ENCODE measurements around the gene PAFAH1B2.

Gene PAFAH1B2

DNA sequence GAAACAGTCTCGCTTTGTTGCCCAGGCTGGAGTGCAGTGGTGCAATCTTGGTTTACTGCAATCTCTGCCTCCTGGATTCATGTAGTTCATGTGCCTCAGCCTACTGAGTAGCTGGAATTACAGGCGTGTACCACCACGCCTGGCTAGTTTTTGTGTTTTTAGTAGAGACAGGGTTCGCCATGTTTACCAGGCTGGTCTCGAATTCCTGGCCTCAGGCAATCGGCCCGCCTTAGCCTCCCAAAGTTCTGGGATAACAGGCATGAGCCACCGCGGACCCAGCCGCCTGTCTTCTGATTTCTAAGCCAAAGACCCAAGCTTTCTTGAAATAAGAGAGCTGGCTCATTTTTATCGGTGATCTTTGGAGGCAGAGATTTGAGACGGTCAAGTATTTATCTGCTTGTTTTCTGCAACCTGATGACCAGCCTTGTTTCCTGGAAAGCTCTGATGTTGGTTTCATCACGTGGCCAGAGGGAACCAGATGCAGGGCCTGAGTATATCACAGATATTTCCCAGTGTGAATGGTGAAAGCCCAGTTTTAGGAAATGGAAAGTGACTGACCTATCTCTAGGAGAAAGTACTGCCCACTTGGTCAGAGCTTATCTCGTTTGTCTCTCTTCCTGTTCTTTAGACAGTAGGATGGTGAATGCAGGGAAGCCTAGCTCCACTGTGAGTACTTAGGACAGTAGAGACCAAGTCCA is 28.8 kb downstream of the PAFAH1B2 start:
- Histone ChIP-seq H3K36me3 (replicated peaks) (peaks cover 27% of the 10 kb centered on the region), H3K27me3 (ENCODE audit: low read depth) (no peaks in the 10 kb centered on the region), H3K4me1 (peaks cover under 1% of the 10 kb centered on the region), H3K4me3 (no peak overlapping the region), H3K9me3 (no peaks in the 10 kb centered on the region)
- in situ Hi-C loops (cut with MboI; ENCODE audit: low sequenced_read_pairs), result no loop called here
- no peak for DNase-seq (ENCODE audit: low spot score in 2 of 2)

- H3K9me3 ChIP-seq, result no peaks in the 10 kb centered on the region
- peaks cover 9% of the 10 kb centered on the region for H3K36me3 ChIP-seq (replicated peaks)
- H3K4me1 ChIP-seq, result peaks cover 15% of the 10 kb centered on the region
- no peak overlapping the region for H3K4me3 ChIP-seq
- in situ Hi-C loops (cut with MboI; ENCODE audit: low sequenced_read_pairs), result no loop called here
- no peaks in the 10 kb centered on the region for H3K27me3 ChIP-seq (ENCODE audit: low read depth)
- DNase-seq (ENCODE audit: low spot score in 2 of 2), result no peak
Measured at GRCh38 chr11:117175104-117175503, 31.0 kb downstream of the PAFAH1B2 start.

DNA sequence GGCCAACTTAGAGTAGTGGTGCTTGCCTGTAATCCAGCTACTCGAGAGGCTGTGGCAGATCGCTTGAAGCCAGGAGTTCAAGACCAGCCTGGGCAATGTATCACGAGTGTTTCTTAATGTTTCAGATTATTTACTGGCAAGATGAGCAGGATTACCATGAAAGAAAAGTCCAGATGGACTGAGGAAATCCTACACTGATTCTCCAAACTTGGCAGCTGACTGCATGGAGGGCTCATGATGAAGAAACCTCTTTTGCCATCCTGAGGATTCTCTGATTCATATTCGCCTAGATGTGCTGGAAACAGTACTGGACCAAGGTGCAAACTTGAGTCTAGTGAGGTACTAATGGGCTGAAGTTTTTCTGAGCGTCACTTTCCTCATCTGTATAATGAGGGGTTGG is 31.7 kb downstream of the PAFAH1B2 start:
- in situ Hi-C loops (cut with MboI; ENCODE audit: low sequenced_read_pairs), result no loop called here
- H3K4me1 ChIP-seq, result peaks cover 19% of the 10 kb centered on the region
- no peaks in the 10 kb centered on the region for H3K9me3 ChIP-seq
- no peak for DNase-seq (ENCODE audit: low spot score in 2 of 2)
- peaks cover 6% of the 10 kb centered on the region for H3K36me3 ChIP-seq (replicated peaks)
- H3K27me3 ChIP-seq (ENCODE audit: low read depth), result no peaks in the 10 kb centered on the region
- H3K4me3 ChIP-seq, result no peak overlapping the region

- H3K9me3 ChIP-seq, result no peaks in the 10 kb centered on the region
- H3K4me3 ChIP-seq, result no peak overlapping the region
- in situ Hi-C loops (cut with MboI; ENCODE audit: low sequenced_read_pairs), result no loop called here
- H3K4me1 ChIP-seq, result peaks cover 20% of the 10 kb centered on the region
- peaks cover 5% of the 10 kb centered on the region for H3K36me3 ChIP-seq (replicated peaks)
- H3K27me3 ChIP-seq (ENCODE audit: low read depth), result no peaks in the 10 kb centered on the region
- DNase-seq (ENCODE audit: low spot score in 2 of 2), result no peak
Measured at GRCh38 chr11:117176186-117176585, 32.1 kb downstream of the PAFAH1B2 start.

GRCh38 chr11:117177534-117178209 is 33.6 kb downstream of the PAFAH1B2 start:
- Histone ChIP-seq H3K9me3 (no peaks in the 10 kb centered on the region), H3K27me3 (ENCODE audit: low read depth) (no peaks in the 10 kb centered on the region), H3K36me3 (replicated peaks) (peaks cover 3% of the 10 kb centered on the region), H3K4me3 (peak overlapping the region; percentile 56; the same call in 1 of the 2 replicates), H3K4me1 (peaks cover 20% of the 10 kb centered on the region)
- in situ Hi-C loops (cut with MboI; ENCODE audit: low sequenced_read_pairs), result no loop called here
- DNase-seq (ENCODE audit: low spot score in 2 of 2), result no peak

GRCh38 chr11:117178210-117179034 is 34.3 kb downstream of the PAFAH1B2 start, which contains the start of gene SIDT2:
Gene SIDT2, plus strand, starts transcription at chr11:117178743. Its CDS starts 521 bp downstream, at chr11:117179264.
- in situ Hi-C loops (cut with MboI; ENCODE audit: low sequenced_read_pairs), result no loop called here
- H3K9me3 ChIP-seq, result no peaks in the 10 kb centered on the region
- H3K27me3 ChIP-seq (ENCODE audit: low read depth), result no peaks in the 10 kb centered on the region
- DNase-seq (ENCODE audit: low spot score in 2 of 2), result peak; percentile 90 to 94
- peaks cover 3% of the 10 kb centered on the region for H3K36me3 ChIP-seq (replicated peaks)
- peaks cover 20% of the 10 kb centered on the region for H3K4me1 ChIP-seq
- H3K4me3 ChIP-seq, result peak within 1 kb of the TSS; percentile 56

- Histone ChIP-seq H3K27me3 (ENCODE audit: low read depth) (no peaks in the 10 kb centered on the region), H3K36me3 (replicated peaks) (peaks cover 3% of the 10 kb centered on the region), H3K9me3 (no peaks in the 10 kb centered on the region), H3K4me3 (peak overlapping the region; percentile 56), H3K4me1 (peaks cover 20% of the 10 kb centered on the region)
- in situ Hi-C loops (cut with MboI; ENCODE audit: low sequenced_read_pairs), result no loop called here
- DNase-seq (ENCODE audit: low spot score in 2 of 2), result peak in 1 of 2 experiments; percentile 59
Measured at GRCh38 chr11:117179048-117179999, 35.2 kb downstream of the PAFAH1B2 start.

DNA sequence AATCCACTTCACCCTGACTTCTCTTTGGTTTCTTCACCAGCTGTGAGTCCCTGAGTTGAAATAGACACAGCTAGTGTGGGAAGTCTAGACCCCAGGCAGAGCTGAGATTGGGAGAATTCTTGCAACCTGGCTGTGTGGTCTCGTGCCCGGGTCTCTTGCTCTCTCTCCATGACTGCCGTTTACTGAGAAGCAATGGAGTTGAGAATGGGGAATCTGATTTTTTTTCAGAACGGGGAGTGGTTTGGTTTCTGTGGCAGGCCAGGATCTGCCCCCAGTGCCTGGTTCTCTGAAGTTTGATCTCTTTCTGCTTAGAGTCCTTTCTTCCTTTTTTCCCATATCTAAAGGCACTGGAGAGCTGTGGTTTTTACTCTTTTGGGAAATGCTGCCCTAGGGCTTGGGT is 35.9 kb downstream of the PAFAH1B2 start:
- H3K27me3 ChIP-seq (ENCODE audit: low read depth), result no peaks in the 10 kb centered on the region
- in situ Hi-C loops (cut with MboI; ENCODE audit: low sequenced_read_pairs), result no loop called here
- H3K4me1 ChIP-seq, result peaks cover 20% of the 10 kb centered on the region
- DNase-seq (ENCODE audit: low spot score in 2 of 2), result peak in 1 of 2 experiments; percentile 28
- H3K36me3 ChIP-seq (replicated peaks), result peaks cover 3% of the 10 kb centered on the region
- H3K9me3 ChIP-seq, result no peaks in the 10 kb centered on the region
- peak overlapping the region; percentile 56; the same call in 1 of the 2 replicates for H3K4me3 ChIP-seq

- Histone ChIP-seq H3K9me3 (no peaks in the 10 kb centered on the region), H3K4me3 (no peak overlapping the region), H3K27me3 (ENCODE audit: low read depth) (no peaks in the 10 kb centered on the region), H3K36me3 (replicated peaks) (peaks cover 3% of the 10 kb centered on the region), H3K4me1 (peaks cover 20% of the 10 kb centered on the region)
- in situ Hi-C loops (cut with MboI; ENCODE audit: low sequenced_read_pairs), result no loop called here
- peak in 1 of 2 experiments; percentile 74 for DNase-seq (ENCODE audit: low spot score in 2 of 2)
Measured at GRCh38 chr11:117180661-117181585, 36.8 kb downstream of the PAFAH1B2 start.

DNA sequence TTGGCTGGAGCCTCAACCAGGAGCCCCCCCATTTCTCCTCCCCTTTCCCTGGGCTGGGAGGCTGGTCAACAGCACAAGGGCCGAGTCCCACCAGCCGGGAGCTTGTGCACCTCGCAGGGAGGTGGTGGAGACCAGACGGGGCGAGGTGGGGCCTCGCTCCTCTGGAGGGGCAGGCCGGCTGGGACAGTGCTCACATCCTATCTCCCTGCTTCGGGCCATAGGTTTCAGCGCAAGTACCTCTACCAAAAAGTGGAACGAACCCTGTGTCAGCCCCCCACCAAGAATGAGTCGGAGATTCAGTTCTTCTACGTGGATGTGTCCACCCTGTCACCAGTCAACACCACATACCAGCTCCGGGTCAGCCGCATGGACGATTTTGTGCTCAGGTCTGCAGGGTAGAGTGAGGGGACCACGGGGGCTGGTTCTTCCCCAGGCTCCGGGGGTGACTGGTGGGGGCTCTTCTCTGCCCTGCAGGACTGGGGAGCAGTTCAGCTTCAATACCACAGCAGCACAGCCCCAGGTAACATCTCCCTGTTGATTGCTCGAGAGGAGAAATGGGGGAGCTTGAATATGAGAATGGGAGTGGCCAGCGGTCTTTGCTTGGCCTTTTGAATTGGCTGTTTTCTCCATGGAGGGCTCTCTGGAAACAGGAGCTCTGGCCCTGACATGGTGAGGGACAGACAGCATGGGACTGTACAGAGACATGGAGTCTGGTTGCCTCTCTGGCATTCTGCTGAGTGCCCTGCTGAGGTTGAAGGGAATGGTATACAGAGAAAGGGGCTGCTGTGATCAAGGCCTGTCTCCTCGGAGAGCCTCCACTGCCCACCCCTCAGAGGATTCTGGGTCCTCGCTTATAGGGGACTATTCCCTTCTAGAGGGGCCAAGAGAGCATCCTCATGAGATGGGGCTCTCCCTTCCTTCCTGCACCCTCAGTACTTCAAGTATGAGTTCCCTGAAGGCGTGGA is 37.8 kb downstream of the PAFAH1B2 start:
- Histone ChIP-seq H3K27me3 (ENCODE audit: low read depth) (no peaks in the 10 kb centered on the region), H3K9me3 (no peaks in the 10 kb centered on the region), H3K36me3 (replicated peaks) (peaks cover 3% of the 10 kb centered on the region), H3K4me3 (no peak overlapping the region), H3K4me1 (peaks cover 20% of the 10 kb centered on the region)
- in situ Hi-C loops (cut with MboI; ENCODE audit: low sequenced_read_pairs), result no loop called here
- DNase-seq (ENCODE audit: low spot score in 2 of 2), result no peak

DNA sequence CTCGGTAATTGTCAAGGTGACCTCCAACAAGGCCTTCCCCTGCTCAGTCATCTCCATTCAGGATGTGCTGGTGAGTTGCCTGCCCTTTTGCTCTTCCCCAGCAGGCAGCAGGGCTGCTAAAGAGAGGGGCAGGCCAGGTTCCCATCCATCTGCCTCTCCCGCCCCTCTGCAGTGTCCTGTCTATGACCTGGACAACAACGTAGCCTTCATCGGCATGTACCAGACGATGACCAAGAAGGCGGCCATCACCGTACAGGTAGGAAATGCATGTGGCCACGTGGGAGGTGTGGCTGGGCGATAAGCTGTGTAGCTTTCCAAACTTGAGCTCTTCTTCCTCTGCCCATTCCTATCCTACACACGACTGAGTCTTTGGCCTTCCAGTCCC is 38.5 kb downstream of the PAFAH1B2 start:
- no peak for DNase-seq (ENCODE audit: low spot score in 2 of 2)

More for the DNA sequence above, 38.5 kb downstream of the PAFAH1B2 start:
- H3K4me1 ChIP-seq, result peaks cover 20% of the 10 kb centered on the region
- no peaks in the 10 kb centered on the region for H3K9me3 ChIP-seq
- H3K4me3 ChIP-seq, result no peak overlapping the region
- in situ Hi-C loops (cut with MboI; ENCODE audit: low sequenced_read_pairs), result no loop called here
- peaks cover 3% of the 10 kb centered on the region for H3K36me3 ChIP-seq (replicated peaks)
- H3K27me3 ChIP-seq (ENCODE audit: low read depth), result no peaks in the 10 kb centered on the region

All from HAP-1 (cell line).